GM18909 (cell line): ENCODE results near the gene TTYH2.
"Not testable (repeated sequence)": the region's sequence is repeated elsewhere in the genome, so short reads cannot be mapped to it uniquely, and the experiment has no call there.

Experiments used
- ATAC-seq: cut with Tn5 transposase; IDR thresholded peaks from one replicate; pipeline ENCODE4 v1.9.1; 2021; ENCODE audit warnings: mild to moderate bottlenecking; ENCODE audit not compliant: unreplicated experiment, poor library complexity

TTYH2 gene

DNA sequence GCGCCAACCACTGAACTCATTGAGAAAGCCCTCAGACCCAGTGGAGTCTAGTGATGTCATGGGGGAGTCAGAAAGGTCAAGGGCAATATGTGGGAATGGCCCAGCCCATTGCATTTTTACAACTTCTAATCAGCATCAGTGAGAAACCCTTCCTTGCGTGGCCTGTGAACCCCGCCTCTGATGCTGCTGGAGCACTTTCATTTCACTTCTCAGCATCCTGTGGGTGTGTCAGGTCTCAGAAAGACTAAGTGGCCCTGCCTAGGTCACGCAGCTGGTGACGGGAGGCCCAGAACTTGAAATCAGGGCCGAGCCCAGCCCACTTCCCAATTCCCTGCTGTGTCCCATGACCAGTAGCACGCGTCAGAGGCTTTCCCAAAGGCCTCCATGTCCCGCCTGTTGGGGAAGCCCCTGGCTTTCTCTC lies 66.7 kb downstream of the TTYH2 start:
- no peak for ATAC-seq

DNA sequence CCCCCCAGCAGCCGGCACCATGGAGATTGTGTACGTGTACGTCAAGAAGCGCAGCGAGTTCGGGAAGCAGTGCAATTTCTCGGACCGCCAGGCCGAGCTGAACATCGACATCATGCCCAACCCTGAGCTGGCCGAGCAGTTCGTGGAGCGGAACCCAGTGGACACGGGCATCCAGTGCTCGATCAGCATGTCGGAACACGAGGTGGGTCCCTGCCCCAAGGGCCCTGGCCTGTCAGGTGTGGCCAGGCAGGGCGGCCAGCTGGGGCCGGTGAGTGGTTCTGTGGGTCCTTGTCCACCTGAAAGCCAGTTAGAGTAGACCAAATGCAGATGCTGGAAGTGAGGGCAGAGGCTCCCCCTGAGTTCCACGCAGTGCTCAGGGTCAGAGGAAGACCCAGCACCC lies 68.4 kb downstream of the TTYH2 start:
- no peak for ATAC-seq

DNA sequence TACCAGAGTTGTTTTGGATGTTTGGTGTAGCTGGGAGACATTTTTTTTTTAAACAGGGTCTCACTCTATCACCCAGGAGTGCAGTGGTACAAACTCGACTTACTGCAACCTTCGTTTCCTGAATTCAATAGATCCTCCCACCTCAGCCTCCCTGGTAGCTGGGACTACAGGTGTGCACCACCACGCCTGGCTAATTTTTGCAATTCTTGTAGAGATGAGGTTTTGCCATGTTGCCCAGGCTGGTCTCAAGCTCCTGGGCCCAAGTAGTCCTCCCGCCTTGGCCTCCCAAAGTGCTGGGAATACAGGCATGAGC lies 68.9 kb downstream of the TTYH2 start:
- not testable (repeated sequence) for ATAC-seq

DNA sequence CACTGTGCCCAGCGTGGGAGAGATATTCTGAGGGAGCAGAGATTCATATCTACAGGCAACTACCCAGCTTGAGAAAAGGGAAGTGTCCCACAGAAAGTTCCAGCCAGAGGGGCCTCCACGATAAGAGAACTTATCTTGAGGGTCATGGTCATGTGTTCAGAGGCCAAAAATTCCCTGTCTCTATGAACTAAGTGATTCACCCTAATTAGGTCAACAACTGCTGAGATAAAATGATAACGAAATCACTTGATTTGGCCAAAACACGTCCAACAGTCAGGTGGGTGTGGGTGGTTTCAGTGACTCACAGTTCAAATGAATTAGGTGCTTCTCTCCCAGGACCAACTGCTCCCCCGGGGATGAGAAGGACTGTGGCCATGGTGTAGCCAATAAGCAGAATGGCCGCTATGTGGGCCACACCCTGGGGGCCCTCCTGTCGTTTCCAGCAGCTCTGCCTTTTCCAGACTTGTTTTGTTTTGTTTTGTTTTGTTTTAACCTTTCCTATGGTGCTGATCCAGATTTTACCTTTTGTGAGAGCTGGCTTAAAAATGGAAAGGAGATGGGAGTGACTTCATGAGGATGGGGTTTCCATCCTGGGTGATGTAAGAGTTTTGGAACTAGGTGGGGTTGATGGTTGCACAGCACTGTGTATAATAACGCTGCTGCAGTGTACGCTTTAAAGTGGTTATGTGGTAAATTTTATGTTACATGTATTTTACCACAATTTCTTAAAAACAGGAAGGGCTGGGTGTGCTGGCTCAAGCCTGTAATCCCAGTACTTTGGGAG lies 69.4 kb downstream of the TTYH2 start:
- no peak for ATAC-seq

DNA sequence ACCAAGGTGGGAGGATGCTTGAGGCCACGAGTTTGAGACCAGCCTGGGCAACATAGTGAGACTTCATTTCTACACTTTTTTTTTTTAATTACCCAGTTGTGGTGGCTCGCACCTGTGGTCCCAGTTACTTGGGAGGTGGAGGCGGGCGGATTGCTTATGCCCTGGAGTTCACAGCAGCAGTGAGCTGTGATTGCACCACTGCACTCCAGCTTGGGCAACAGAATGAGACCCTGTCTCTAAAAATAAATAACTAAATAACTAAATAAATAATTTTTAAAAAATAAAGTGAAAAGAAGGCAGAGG lies 70.0 kb downstream of the TTYH2 start:
- ATAC-seq, result no peak

DNA sequence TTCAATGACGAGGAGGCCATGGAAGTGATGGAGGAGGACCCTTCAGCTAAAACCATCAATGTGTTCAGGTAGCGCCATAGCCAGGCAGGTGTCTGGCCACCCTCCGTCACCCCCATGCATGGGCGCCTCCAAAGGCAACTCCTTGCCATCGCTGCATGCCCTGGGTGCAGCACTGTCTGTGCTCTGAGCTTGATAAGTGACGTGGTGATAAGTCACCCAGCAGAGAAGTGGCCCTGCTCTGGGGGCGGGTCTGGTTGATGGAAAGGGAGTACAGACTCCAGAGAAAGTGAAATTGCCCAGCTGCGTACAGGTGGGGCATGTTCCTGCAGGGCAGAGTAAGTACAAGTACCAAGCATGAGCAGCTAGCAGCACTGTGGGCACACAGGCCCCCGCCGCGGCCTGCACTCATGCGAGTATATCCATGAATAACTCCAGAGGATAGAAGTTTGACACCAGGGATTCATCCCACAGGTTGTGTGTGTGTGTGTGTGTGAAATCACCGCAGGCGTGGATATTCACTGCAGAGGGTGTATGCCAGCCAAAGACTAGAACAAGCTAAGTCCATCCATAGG lies 73.7 kb downstream of the TTYH2 start:
- ATAC-seq, result no peak

DNA sequence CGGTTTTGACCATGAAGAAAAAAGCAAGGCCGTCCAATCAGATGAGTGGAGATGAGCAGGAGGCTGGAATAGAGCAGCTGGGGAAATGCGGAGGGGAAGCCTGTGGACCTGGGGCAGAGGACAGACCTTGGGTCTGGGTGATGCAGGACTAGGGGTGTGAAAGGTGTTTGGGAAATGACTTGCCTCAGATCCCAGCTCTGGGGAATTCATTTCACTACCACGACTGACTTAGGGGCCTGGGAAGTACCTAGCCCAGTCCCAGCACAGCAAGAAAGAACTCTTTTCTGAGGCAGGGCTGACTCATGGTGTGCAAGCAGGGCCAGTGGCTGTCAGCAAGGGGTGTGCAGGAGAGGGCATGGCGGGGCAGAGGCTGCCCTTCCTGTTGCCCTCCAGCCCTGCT lies 75.4 kb downstream of the TTYH2 start:
- no peak for ATAC-seq

DNA sequence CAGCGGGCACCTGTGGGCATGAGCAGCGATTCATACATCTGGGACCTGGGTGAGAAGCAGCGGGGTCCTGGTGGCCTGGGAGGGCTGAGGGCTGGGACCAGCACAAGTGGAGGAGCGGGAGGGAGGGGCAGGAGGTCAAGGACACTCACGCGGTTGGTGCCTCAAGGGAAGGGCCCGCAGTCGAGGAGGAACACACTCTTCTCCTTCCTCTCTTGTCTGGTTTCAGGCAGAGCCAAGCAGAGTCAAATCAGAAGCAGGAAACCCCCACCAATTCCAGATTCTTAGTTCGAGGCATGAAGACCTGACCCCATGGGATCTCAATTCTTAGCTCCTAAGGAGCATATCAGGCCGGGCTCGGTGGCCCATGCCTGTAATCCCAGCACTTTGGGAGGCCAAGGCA lies 76.3 kb downstream of the TTYH2 start:
- no peak for ATAC-seq

DNA sequence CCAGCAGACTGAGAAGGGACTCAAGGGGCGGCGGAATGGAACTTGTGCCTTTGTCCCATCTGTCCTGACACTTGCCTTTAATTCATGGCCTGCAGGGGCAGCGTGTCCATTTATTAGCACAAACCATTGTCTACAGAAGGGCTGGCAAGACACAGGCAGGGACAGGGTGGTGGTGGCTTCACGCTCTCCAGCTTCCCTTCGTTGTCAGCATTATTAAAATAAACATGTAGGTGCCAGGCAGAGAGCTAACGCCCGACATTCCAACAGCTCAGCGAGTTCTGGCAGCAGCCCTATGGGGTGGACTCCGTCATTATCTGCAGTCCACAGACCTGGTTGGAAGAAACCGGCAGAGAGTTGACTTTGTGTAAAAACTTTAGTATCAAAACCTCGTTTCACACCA lies 77.0 kb downstream of the TTYH2 start:
- no peak for ATAC-seq

DNA sequence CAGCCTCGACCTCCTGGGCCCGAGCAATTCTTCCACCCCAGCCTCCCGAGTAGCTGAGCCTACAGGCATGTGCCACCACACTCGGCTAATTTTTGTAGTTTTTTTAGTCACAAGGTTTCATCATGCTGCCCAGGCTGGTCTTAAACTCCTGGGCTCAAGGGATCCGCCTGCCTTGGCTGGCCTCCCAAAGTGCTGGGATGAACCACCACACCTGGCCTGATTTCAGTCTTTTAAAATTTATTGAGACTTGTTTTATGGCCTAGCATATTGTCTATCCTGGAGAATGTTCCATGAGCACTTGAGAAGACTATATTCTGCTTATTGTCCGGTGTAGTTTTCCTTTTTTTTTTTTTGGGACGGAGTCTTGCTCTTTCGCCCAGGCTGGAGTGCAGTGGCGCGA lies 79.1 kb downstream of the TTYH2 start:
- ATAC-seq, result no peak

DNA sequence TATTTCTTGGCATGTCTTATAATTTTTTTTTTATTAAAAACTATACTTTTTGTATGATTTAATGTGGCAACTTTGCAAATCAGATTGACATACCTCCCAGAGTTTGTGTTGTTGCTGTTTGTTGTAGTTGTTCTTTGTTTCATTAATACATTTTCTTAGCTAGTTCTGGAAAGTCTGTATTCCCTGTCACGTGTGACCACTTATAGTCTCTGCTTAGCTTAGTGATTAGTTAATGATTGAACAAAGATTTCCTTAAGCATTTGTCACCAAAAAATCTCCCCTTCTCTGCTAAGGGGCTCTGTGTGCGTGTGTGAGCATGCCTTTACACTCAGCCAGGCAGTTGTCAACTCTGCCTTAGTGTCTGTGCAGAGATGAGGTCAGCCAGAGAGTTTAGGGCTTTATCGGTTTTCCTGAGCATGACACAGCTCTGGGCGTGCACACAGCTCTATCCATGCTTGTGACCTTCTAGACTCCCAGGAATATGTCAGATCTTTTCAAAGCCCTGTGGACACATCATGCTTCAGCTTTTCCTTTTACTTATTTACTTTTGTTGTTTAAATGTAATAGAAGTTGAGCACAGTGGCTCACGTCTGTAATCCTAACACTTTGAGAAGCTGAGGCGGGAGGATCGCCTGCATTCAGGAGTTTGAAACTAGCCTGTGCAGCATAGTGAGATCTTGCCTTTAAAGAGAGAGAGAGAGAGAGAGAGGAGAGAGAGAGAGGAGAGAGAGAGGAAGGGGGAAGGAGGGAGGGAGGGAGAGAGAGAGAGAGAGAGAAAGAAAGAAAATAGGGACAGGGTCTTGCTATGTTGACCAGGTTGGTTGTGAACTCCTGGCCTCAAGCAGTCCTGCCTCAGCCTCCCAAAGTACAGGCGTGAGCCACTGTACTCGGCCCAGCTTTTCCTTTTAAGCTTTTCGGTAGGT lies 82.5 kb downstream of the TTYH2 start:
- ATAC-seq, result no peak

DNA sequence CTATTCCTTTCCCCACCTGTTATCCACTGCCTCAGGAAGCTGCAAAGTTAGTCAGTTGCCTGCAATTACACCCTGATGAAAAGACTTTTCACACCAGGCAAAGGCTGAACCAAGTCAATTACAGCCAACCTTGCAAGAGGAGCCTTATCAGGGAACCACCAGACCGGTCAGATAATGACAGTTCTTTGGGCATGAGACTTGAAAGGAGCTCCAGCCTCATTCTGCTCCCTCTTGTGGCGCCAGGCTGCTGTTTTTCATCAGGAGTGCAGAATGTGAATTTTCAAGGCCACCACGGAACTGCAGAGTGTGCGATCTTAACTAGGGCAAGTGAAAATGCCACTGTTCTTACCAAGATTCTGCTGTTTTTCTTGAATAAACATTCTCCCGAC lies 83.2 kb downstream of the TTYH2 start:
- no peak for ATAC-seq

DNA sequence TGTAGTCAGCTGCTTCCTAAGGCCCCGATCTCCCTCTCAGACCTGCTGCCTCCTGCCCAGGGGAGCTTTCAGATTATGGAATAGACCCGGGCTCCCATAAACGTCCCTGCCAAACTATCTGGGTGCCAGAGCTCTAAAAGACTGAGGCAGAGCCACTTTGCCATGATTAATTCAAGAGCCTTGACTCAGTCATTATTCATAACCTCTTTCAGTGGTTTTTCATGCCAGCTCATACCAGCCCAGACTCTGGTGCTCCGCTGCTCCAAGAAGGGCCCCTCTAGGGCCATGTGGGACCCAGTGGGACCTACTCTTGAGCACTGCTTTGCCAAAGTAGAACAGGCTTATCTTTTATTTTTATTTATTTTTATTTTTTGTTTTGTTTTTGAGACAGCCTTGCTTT lies 84.6 kb downstream of the TTYH2 start:
- no peak for ATAC-seq

DNA sequence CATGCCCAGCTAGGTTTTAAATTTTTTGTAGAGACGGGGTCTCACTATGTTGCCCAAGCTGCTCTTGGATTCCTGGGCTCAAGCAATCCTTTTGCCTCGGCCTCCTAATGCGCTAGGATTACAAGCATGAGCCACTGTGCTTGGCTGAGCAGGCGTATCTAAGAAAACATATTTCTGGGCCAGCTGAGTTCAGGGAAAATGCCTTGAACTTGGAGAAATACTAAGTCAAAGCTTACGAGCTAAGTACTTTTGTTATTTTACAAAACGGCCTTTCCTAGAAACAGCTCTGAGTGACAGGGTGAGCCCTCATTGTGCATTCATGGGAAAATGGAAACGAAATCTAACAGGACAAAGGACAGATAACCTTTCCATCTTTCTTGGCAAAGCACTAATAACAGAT lies 85.4 kb downstream of the TTYH2 start:
- ATAC-seq, result no peak

DNA sequence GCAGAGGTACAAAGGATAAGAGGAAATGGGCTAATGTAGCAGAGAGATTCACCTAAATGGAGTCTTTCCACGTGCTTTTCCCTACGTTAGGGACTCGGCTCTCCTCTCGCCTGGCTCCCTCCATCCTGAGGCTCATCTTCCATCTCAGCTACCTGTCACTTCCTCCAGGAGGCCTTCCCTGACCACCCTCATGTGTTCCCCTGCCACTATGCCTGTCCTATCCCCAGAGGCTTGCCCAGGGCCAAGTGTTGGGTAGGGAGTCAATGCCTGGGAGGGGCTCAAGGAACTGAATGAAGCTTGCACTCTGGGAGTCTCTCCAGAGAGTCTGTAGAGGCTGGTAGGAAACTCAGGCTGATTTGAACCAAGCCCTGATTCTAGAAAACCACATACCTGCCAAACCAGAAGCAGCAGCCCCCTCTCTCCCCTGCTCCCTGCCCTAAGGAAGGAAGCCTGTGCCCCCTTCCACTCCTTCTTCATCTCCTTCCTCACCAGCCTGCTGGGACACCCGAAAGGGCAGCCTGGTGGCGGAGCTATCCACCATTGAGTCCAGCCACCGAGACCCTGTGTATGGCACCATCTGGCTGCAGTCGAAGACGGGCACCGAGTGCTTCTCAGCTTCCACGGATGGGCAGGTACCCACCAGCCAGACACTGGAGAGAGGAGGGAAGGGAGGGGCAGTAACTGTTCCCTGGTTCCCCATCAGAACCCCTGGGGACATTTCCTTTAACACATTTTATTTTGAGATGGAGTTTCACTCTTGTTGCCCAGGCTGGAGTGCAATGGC lies 86.0 kb downstream of the TTYH2 start:
- no peak for ATAC-seq

DNA sequence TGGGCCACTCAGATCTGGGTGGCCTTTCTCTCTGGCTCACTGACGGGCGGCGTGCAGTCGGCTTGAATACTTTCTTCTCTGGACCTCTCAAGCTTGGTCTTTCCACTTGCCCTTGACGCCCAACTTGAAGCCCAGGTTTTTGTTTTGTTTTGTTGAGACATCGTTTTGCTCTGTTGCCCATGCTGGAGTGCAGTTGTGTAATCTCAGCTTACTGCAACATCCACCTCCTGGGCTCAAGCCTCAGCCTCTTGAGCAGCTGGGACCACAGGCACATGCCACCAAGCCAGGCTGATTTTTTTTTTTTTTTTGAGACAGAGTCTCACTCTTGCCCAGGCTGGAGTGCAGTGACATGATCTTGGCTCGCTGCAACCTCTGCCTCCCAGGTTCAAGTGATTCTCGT lies 89.9 kb downstream of the TTYH2 start:
- ATAC-seq, result no peak

DNA sequence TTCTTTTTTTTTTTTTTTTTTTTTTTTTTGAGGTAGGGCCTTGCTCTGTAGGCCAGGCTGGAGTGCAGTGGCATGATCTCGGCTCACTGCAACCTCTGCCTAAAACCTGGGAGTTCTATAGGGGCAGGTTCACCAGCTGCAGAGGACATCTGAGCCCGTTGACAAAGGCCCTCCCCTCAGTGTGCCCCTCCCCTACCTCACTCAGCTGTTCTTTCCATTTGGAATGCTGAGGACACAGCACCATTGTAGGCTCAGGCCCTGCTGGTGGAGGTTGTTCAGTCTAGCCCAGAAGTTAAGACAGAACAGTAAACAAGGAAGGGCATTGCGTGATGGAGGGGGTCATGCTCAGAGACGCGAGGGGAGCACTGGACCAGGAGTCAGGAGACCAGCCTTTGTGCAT lies 90.8 kb downstream of the TTYH2 start:
- no peak for ATAC-seq

DNA sequence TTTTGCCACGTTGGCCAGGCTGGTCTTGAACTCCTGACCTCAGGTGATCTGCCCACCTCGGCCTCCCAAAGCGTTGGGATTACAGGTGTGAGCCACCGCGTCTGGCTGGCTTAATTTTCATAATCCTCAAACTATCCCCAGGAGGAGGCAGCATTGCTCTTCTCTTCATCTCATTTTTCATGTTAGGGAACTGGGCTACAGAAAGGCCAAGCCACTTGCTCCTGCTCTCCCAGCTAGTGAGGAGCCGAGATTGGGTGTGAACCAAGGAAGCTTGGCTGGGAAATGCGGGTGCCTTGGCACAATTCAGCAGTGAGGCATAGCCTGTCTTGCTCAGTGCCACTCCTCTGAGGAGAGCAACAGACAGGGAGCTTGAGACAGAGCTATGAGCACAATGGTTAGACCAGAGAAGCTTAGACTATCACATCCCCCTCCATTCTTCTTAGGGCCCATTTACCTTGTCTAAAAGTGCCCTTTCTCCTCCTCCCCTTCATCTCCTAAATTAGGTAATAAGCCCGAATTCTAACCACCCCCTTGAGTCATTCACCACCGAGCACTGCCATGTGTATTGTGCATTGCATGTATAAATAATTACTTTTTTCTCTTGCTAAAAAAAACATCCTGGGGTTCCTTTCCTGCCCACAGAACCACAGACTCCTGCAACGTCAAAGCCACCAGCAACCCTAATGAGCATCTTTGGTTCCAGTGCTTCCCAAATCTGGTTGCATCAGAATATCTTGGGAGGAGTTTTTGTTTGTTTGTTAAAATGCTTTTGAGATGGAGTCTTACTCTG lies 92.7 kb downstream of the TTYH2 start:
- ATAC-seq, result no peak

DNA sequence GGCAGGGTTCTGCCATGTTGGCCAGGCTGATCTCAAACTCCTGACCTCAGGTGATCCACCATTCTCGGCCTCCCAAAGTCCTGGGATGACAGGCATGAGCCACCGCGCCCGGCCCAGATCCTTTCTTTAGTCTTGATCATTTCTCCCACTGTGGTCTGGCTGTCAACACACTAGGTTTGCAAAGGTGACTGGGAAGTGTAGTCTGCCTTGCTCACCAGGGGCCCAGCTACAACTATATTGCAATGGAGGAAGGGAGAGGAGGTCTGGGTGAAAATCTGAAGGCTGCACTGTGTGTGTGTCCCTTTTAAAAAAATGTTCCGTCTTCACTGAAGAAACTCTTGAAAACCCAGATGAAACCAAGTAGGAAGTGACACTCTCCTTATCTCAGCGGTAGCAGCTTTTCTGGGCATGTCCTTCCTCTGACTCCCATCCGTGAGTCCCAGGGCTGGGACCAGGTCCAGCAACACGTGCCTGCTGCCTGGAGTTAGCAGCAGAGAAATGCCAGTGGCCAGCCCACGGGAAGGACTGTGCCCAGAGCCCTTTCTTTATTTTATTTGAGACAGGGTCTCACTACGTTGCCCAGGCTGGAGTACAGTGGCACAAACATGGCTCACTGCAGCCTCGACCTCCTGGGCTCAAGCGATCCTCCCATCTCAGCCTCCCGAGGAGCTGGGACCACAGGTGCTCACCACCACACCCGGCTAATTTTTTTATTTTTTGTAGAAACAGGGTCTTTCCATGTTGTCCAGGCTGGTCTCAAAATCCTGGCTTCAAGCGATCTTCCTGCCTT lies 94.8 kb downstream of the TTYH2 start:
- ATAC-seq, result no peak
